ENCODE measurements around the gene FLOT1. TPM values are rescaled to one million over a fixed set of nuclear protein-coding genes. Genes with fewer than 3 reads are reported as not detected.
A peak's percentile ranks its signal among the peaks of the same experiment; 100 is the strongest.

FLOT1 gene
- total and polyA plus RNA-seq, 9 of the 15 experiments (the other 6 are each of a cell fraction or from before 2014, with no cell fraction given), result 11.7 to 149 (median 118) TPM

DNA sequence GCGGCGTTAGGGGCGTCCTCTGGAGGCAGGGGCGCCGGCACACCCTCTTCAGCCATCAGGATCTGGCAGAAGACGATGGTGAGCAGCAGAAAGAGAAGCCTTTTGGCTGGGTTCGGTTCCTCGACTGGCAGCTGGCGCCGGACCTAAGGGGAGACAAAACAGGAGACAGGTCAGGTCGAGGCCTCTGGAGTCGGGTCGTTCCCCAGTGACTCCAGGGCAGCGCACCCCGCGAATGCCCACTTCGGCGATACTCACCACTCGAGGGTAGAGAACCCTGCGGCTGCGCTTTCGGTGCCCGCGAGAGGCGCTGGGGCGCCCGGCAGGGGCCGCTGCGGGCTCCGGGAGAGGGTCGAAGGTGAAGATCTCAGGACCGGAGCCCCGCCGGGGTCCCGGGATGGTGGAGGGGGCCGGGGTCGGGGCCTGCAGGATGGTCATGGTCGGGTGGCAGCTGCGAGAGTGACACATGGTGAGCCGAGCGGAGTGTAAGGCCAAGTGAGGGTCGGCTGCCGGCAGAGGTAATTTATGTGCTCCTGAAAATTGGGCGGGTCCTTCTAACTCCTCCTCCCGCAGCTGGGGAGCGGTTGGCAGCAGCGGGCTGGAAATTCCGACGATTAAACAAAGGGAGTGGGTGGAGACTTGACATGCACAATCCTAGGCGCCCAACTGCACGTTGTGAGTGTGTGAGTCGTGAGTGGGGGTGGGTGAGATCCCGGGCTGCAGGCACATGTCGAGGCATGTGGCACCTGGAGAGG lies 1.7 kb upstream of the FLOT1 start, which contains the start of gene IER3 (continued):
- no peak for TF ChIP-seq ZNF165 (CRISPR knock-in tag; IDR thresholded peaks at IDR 0.05; ENCODE audit: borderline replicate concordance)
- TF ChIP-seq SREBF1 (IDR thresholded peaks at IDR 0.05; ENCODE audit: borderline replicate concordance, low read depth, low read length), result no peak
- TF ChIP-seq GABPA (tag; conservative IDR thresholded peaks at IDR 0.05; ENCODE audit: low read depth), result peak; percentile 36
- peak; percentile 53; the same call in 1 of the 2 replicates for TF ChIP-seq SMARCA4 (IDR thresholded peaks at IDR 0.05)
- TF ChIP-seq NR2C2 (CRISPR knock-in tag; IDR thresholded peaks at IDR 0.05), result 0 out of 2 replicates have a peak, but pooled peaks have one; percentile 14
- peak; percentile 97 for TF ChIP-seq NR2C2 (tag; IDR thresholded peaks at IDR 0.05)
- no peak for TF ChIP-seq FUS (optimal IDR thresholded peaks at IDR 0.05; ENCODE audit: low read depth, low read length)
- TF ChIP-seq, protein P1, sequence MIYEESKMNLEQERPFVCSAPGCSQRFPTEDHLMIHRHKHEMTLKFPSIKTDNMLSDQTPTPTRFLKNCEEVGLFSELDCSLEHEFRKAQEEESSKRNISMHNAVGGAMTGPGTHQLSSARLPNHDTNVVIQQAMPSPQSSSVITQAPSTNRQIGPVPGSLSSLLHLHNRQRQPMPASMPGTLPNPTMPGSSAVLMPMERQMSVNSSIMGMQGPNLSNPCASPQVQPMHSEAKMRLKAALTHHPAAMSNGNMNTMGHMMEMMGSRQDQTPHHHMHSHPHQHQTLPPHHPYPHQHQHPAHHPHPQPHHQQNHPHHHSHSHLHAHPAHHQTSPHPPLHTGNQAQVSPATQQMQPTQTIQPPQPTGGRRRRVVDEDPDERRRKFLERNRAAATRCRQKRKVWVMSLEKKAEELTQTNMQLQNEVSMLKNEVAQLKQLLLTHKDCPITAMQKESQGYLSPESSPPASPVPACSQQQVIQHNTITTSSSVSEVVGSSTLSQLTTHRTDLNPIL (CRISPR knock-in tag; IDR thresholded peaks at IDR 0.05), result no peak
- 0 out of 2 replicates have a peak, but pooled peaks have one; percentile 0 for TF ChIP-seq PTBP1 (IDR thresholded peaks at IDR 0.05; ENCODE audit: low read depth, low read length)
- peak; percentile 86; the same call in 1 of the 2 replicates for TF ChIP-seq GATAD2A (IDR thresholded peaks at IDR 0.05)
- TF ChIP-seq MAFK (IDR thresholded peaks at IDR 0.05; ENCODE audit: low read length), result no peak
- peak; percentile 100 for TF ChIP-seq ZBTB7A (IDR thresholded peaks at IDR 0.05; ENCODE audit: borderline replicate concordance, control insufficient read depth, low read depth, low read length)
- TF ChIP-seq POLR2AphosphoS5 (IDR thresholded peaks at IDR 0.05; ENCODE audit: control insufficient read depth, insufficient read depth, low read depth, low read length), result peak; percentile 97
- TF ChIP-seq ERF (CRISPR knock-in tag; IDR thresholded peaks at IDR 0.05), result no peak; the same call in 1 of the 2 replicates
- 0 out of 2 replicates have a peak, but pooled peaks have one; percentile 41 for TF ChIP-seq BCL6 (CRISPR knock-in tag; IDR thresholded peaks at IDR 0.05)
- 0 out of 2 replicates have a peak, but pooled peaks have one; percentile 61 for TF ChIP-seq ZFPM2 (CRISPR knock-in tag; IDR thresholded peaks at IDR 0.05)
- peak; percentile 71; the same call in 1 of the 2 replicates for TF ChIP-seq DMBX1 (CRISPR knock-in tag; IDR thresholded peaks at IDR 0.05; ENCODE audit: borderline replicate concordance)
- peak; percentile 33; the same call in 1 of the 2 replicates for TF ChIP-seq ZBTB17 (CRISPR knock-in tag; IDR thresholded peaks at IDR 0.05)
- TF ChIP-seq, protein P2, sequence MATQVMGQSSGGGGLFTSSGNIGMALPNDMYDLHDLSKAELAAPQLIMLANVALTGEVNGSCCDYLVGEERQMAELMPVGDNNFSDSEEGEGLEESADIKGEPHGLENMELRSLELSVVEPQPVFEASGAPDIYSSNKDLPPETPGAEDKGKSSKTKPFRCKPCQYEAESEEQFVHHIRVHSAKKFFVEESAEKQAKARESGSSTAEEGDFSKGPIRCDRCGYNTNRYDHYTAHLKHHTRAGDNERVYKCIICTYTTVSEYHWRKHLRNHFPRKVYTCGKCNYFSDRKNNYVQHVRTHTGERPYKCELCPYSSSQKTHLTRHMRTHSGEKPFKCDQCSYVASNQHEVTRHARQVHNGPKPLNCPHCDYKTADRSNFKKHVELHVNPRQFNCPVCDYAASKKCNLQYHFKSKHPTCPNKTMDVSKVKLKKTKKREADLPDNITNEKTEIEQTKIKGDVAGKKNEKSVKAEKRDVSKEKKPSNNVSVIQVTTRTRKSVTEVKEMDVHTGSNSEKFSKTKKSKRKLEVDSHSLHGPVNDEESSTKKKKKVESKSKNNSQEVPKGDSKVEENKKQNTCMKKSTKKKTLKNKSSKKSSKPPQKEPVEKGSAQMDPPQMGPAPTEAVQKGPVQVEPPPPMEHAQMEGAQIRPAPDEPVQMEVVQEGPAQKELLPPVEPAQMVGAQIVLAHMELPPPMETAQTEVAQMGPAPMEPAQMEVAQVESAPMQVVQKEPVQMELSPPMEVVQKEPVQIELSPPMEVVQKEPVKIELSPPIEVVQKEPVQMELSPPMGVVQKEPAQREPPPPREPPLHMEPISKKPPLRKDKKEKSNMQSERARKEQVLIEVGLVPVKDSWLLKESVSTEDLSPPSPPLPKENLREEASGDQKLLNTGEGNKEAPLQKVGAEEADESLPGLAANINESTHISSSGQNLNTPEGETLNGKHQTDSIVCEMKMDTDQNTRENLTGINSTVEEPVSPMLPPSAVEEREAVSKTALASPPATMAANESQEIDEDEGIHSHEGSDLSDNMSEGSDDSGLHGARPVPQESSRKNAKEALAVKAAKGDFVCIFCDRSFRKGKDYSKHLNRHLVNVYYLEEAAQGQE (IDR thresholded peaks at IDR 0.05; ENCODE audit: borderline replicate concordance), result peak; percentile 67
- TF ChIP-seq, protein P2 (CRISPR knock-in tag; IDR thresholded peaks at IDR 0.05; ENCODE audit: low read depth), result peak; percentile 52; the same call in 1 of the 2 replicates
